A549 (cell line): ENCODE data around the gene MYADM. TPM values are rescaled to one million over a fixed set of nuclear protein-coding genes. Genes with fewer than 3 reads are reported as not detected.
A peak's percentile ranks its signal among the peaks of the same experiment; 100 is the strongest.

Source experiments
- ATAC-seq, 2 experiments: fragments of 200-7000 bp in 1 of 2; fragments of >200 bp in 1 of 2; cut with Nextera tagmentation in 1 of 2; cut with Tn5 transposase in 1 of 2; 3 replicates each; pipeline versions ENCODE4 v1.8.0 to v1.9.1; 2018 to 2020; ENCODE audit warnings: mild to moderate bottlenecking in 1 of 2, moderate library complexity in 1 of 2
- CTCF ChIA-PET: fragments of 300-600 bp; sonication (Branson Sonifier 250); formaldehyde crosslinking; extraction: SDS; loops from one replicate; lab custom pipeline; 2021; ENCODE audit warnings: antibody characterized with exemption, inconsistent platforms; lab: Yijun Ruan, JAX
- POLR2A ChIA-PET: fragments of 350-600 bp; formaldehyde crosslinking; extraction: SDS; loops from one replicate; lab custom pipeline; 2021; ENCODE audit warnings: antibody characterized with exemption, inconsistent platforms; lab: Yijun Ruan, JAX
- DNase-seq, 2 experiments: peaks; one replicate each; pipeline versions ENCODE4 v3.0.0 to v3.0.0-alpha.2; 2011 to 2016; ENCODE audit warnings: low read depth in 1 of 2, low spot score in 1 of 2
- FAIRE-seq: peaks from 2 replicates; lab custom pipeline; 2011; peaks lifted over from hg19 to GRCh38; lab: Jason Lieb, UNC
- H3K27ac ChIP-seq, 2 experiments: fragments of >200 bp; sonication (Bioruptor Twin); formaldehyde crosslinking; 3 replicates each; pipeline ENCODE4 v1.5.1; 2016 to 2017
- H3K4me1 ChIP-seq: fragments of >200 bp; sonication (Bioruptor Twin); formaldehyde crosslinking; 3 replicates; pipeline ENCODE4 v1.6.1; 2016
- H3K4me2 ChIP-seq: fragments of >200 bp; sonication (Bioruptor Twin); formaldehyde crosslinking; 3 replicates; pipeline ENCODE4 v1.6.1; 2016
- H3K4me3 ChIP-seq: fragments of >200 bp; sonication (Bioruptor Twin); formaldehyde crosslinking; 3 replicates; pipeline ENCODE4 v1.5.1; 2016
- H3K9me3 ChIP-seq: fragments of >200 bp; sonication (Bioruptor Twin); formaldehyde crosslinking; 3 replicates; pipeline ENCODE4 v1.6.1; 2016
- ATOH8 ChIP-seq: fragments of 250-450 bp; sonication (Bioruptor Pico); IDR thresholded peaks from 2 replicates; pipeline ENCODE4 v1.5.0; 2020; ENCODE audit warnings: low read depth, mild to moderate bottlenecking, moderate library complexity
- BHLHE40 ChIP-seq: IDR thresholded peaks from 2 replicates; pipeline ENCODE4 v1.6.1; 2012; ENCODE audit warnings: low read depth, low read length, inconsistent platforms
- CBX8 ChIP-seq: fragments of 200-600 bp; sonication (generic); IDR thresholded peaks from 2 replicates; pipeline ENCODE4 v1.6.1; 2016
- CEBPB ChIP-seq, 2 experiments: fragments of >200 bp in 1 of 2; sonication (Bioruptor Twin) in 1 of 2; formaldehyde crosslinking in 1 of 2; IDR thresholded peaks; 2 replicates each; pipeline ENCODE4 v1.6.1; 2012 to 2016
- EHF ChIP-seq: fragments of 250-450 bp; sonication (Bioruptor Pico); IDR thresholded peaks from 2 replicates; pipeline ENCODE4 v1.5.0; 2020; ENCODE audit warnings: mild to moderate bottlenecking
- EP300 ChIP-seq, 2 experiments: fragments of >200 bp; sonication (Bioruptor Twin); formaldehyde crosslinking; IDR thresholded peaks; 2 replicates in 1 of 2; 3 replicates in 1 of 2; pipeline ENCODE4 v1.6.1; 2016 to 2017
- ESRRA ChIP-seq: fragments of 150-350 bp; IDR thresholded peaks from 2 replicates; pipeline ENCODE4 v1.6.1; 2014; ENCODE audit warnings: mild to moderate bottlenecking, low read length, borderline replicate concordance
- FOSB ChIP-seq: fragments of 250-450 bp; sonication (Bioruptor Pico); IDR thresholded peaks from 2 replicates; pipeline ENCODE4 v1.5.0; 2020; ENCODE audit warnings: mild to moderate bottlenecking, moderate library complexity
- FOXS1 ChIP-seq: fragments of 250-450 bp; sonication (Bioruptor Pico); IDR thresholded peaks from 2 replicates; pipeline ENCODE4 v1.5.0; 2020; ENCODE audit warnings: mild to moderate bottlenecking, moderate library complexity
- HES2 ChIP-seq: fragments of >200 bp; sonication (Bioruptor Twin); formaldehyde crosslinking; IDR thresholded peaks from 2 replicates; pipeline ENCODE4 v1.6.1; 2016
- HOXA7 ChIP-seq: fragments of 250-450 bp; sonication (Bioruptor Pico); IDR thresholded peaks from 2 replicates; pipeline ENCODE4 v1.5.0; 2020; ENCODE audit warnings: mild to moderate bottlenecking, moderate library complexity
- HOXB5 ChIP-seq: fragments of 250-450 bp; sonication (Bioruptor Pico); IDR thresholded peaks from 2 replicates; pipeline ENCODE4 v1.5.0; 2020; ENCODE audit warnings: mild to moderate bottlenecking, moderate library complexity
- JUN ChIP-seq, 2 experiments: fragments of >200 bp; sonication (Bioruptor Twin); formaldehyde crosslinking; IDR thresholded peaks; 2 replicates in 1 of 2; 3 replicates in 1 of 2; pipeline ENCODE4 v1.6.1; 2016 to 2017
- KDM1A ChIP-seq: fragments of 200-600 bp; sonication (generic); IDR thresholded peaks from 2 replicates; pipeline ENCODE4 v1.6.1; 2016; ENCODE audit warnings: low read depth, mild to moderate bottlenecking
- KDM5A ChIP-seq: fragments of 200-600 bp; sonication (generic); IDR thresholded peaks from 2 replicates; pipeline ENCODE4 v1.6.1; 2016; ENCODE audit warnings: antibody characterized with exemption, mild to moderate bottlenecking
- MAZ ChIP-seq: fragments of 150-350 bp; IDR thresholded peaks from 2 replicates; pipeline ENCODE4 v1.6.1; 2014; ENCODE audit warnings: antibody characterized with exemption, low read depth, low read length, borderline replicate concordance
- MYC ChIP-seq: IDR thresholded peaks from 2 replicates; pipeline ENCODE4 v1.6.1; 2012; ENCODE audit warnings: mild to moderate bottlenecking, inconsistent platforms, low read length, improper control_type of control experiment, borderline replicate concordance
- NR3C1 ChIP-seq: fragments of >200 bp; sonication (Bioruptor Twin); formaldehyde crosslinking; IDR thresholded peaks from 3 replicates; pipeline ENCODE4 v1.6.1; 2017
- PBX3 ChIP-seq: IDR thresholded peaks from 2 replicates; pipeline ENCODE4 v1.6.1; 2012
- POLR2AphosphoS2 ChIP-seq: conservative IDR thresholded peaks from 2 replicates; pipeline ENCODE4 v1.6.1; 2012; ENCODE audit warnings: low read length, improper control_type of control experiment, inconsistent platforms
- RAD21 ChIP-seq, 2 experiments: fragments of >200 bp in 1 of 2; sonication (Bioruptor Twin) in 1 of 2; formaldehyde crosslinking in 1 of 2; IDR thresholded peaks in 1 of 2; conservative IDR thresholded peaks in 1 of 2; 2 replicates in 1 of 2; 3 replicates in 1 of 2; pipeline ENCODE4 v1.6.1; 2012 to 2018; ENCODE audit warnings: inconsistent platforms in 1 of 2
- RARB ChIP-seq: fragments of 250-450 bp; sonication (Bioruptor Pico); IDR thresholded peaks from 2 replicates; pipeline ENCODE4 v1.8.0; 2021; ENCODE audit warnings: mild to moderate bottlenecking, moderate library complexity
- REST ChIP-seq: fragments of 200-600 bp; sonication (generic); IDR thresholded peaks from 2 replicates; pipeline ENCODE4 v1.6.1; 2016; ENCODE audit warnings: antibody characterized with exemption, mild to moderate bottlenecking, moderate library complexity
- TFCP2L1 ChIP-seq: fragments of 250-450 bp; sonication (Bioruptor Pico); IDR thresholded peaks from 2 replicates; pipeline ENCODE4 v1.5.0; 2021; ENCODE audit warnings: mild to moderate bottlenecking
- TP53 ChIP-seq: fragments of 250-450 bp; sonication (Bioruptor Pico); IDR thresholded peaks from 2 replicates; pipeline ENCODE4 v1.5.0; 2021; ENCODE audit warnings: mild to moderate bottlenecking, moderate library complexity
- ZFP36 ChIP-seq: fragments of 450-650 bp; IDR thresholded peaks from 2 replicates; pipeline ENCODE4 v1.6.1; 2014; ENCODE audit warnings: borderline replicate concordance; ENCODE audit not compliant: partially characterized antibody
- ZNF302 ChIP-seq: fragments of 250-450 bp; sonication (Bioruptor Pico); IDR thresholded peaks from 2 replicates; pipeline ENCODE4 v1.9.0; 2021; ENCODE audit warnings: inconsistent platforms, mild to moderate bottlenecking, moderate library complexity
- ZSCAN20 ChIP-seq: fragments of 250-450 bp; sonication (Bioruptor Pico); IDR thresholded peaks from 2 replicates; pipeline ENCODE4 v1.8.0; 2022; ENCODE audit warnings: mild to moderate bottlenecking, moderate library complexity
- WGBS: methylation state at CpG from one replicate; pipeline ENCODE4 v1.1.6; 2017; ENCODE audit errors: missing lambda C conversion rate; 5-methylcytosine and 5-hydroxymethylcytosine counted together
- polyA plus RNA-seq, 4 experiments: library from polyadenylated mRNA; depleted of rRNA in 3 of 4; stranded (reverse); fragments of >200 nt; fragmentation: RNase III in 1 of 4; extraction: RNeasy Plus Mini Kit Qiagen cat#74134 plus additional on column Dnase treatment in 1 of 4; gene quantifications; 2 replicates in 3 of 4; 3 replicates in 1 of 4; pipeline ENCODE4 v1.2.3, GENCODE V29; 2011 to 2017

MYADM gene
- polyA plus RNA-seq, 2 of the 4 experiments (the other 2 are of a cell fraction): 37.7 to 90.7 TPM

- 88% methylated on average over 5 of the region's 5 CpGs for WGBS
- ATAC-seq: no peak
- Histone ChIP-seq H3K4me2 (peak overlapping the region; percentile 93), H3K9me3 (no peaks in the 10 kb centered on the region), H3K4me3 (peak overlapping the region; percentile 69; the same call in 1 of the 3 replicates), H3K4me1 (peaks cover 12% of the 10 kb centered on the region; the same call in 2 of the 3 replicates), H3K27ac (peak overlapping the region; percentile 94; a peak in 5 of 6 replicates)
- peak in 1 of 2 experiments; percentile 54 for DNase-seq
- POLR2A ChIA-PET: no interaction called here
- TF ChIP-seq PBX3 (no peak), ZNF302 (CRISPR knock-in tag) (no peak), EP300 (IDR thresholded peaks at IDR 0.05) (no peak), MAZ (no peak), FOXS1 (no peak), HOXA7 (peak; percentile 92), KDM1A (no peak), NR3C1 (no peak), ZSCAN20 (CRISPR knock-in tag) (no peak), TFCP2L1 (peak; percentile 94), MYC (no peak), HOXB5 (CRISPR knock-in tag) (no peak), FOSB (CRISPR knock-in tag) (peak; percentile 87), RARB (CRISPR knock-in tag) (peak; percentile 84), TP53 (CRISPR knock-in tag) (peak; percentile 26; the same call in 1 of the 2 replicates), BHLHE40 (no peak), CEBPB (IDR thresholded peaks at IDR 0.05) (no peak)
- CTCF ChIA-PET: interaction anchor here (1.2 to 2.4 kb wide), 6 partner anchors 12 to 161 kb away, joined by 3 to 12 read pairs (median 6); partner anchors contain the start of gene PRKCG
- FAIRE-seq: no peak
Observed at GRCh38 chr19:53870485-53870844, 2.8 kb downstream of the MYADM start.

GRCh38 chr19:53871454-53871853 lies 3.8 kb downstream of the MYADM start:
- Histone ChIP-seq H3K4me2 (no peak overlapping the region), H3K9me3 (no peaks in the 10 kb centered on the region), H3K27ac (no peak overlapping the region), H3K4me1 (peaks cover 10% of the 10 kb centered on the region; the same call in 2 of the 3 replicates), H3K4me3 (no peak overlapping the region)
- TF ChIP-seq POLR2AphosphoS2 (0 out of 2 replicates have a peak, but pooled peaks have one; percentile 55), HOXA7 (peak; percentile 71), CBX8 (no peak), HES2 (no peak), FOSB (CRISPR knock-in tag) (peak; percentile 80), ATOH8 (0 out of 2 replicates have a peak, but pooled peaks have one; percentile 51), EHF (CRISPR knock-in tag) (no peak), TFCP2L1 (peak; percentile 79; the same call in 1 of the 2 replicates), TP53 (CRISPR knock-in tag) (peak; percentile 72; the same call in 1 of the 2 replicates)
- WGBS: 85% methylated on average over 7 of the region's 7 CpGs
- ChIA-PET POLR2A (no interaction called here), CTCF (interaction anchor here (0.6 to 2.4 kb wide), 12 partner anchors 11 to 160 kb away, joined by 3 to 12 read pairs (median 4); partner anchors contain the start of gene PRKCG)
- ATAC-seq (no peak), DNase-seq (no peak), FAIRE-seq (no peak)

GRCh38 chr19:53872762-53873161 lies 5.1 kb downstream of the MYADM start:
- ChIA-PET CTCF (interaction anchor here (0.9 to 2.4 kb wide), 6 partner anchors 9 to 157 kb away, joined by 3 to 12 read pairs (median 4); partner anchors contain the start of gene PRKCG), POLR2A (no interaction called here)
- WGBS: 89% methylated on average over 6 of the region's 6 CpGs
- FAIRE-seq (no peak), DNase-seq (peak in 1 of 2 experiments; percentile 57), ATAC-seq (no peak; a peak in 1 of 6 replicates)
- Histone ChIP-seq H3K4me1 (peaks cover 10% of the 10 kb centered on the region; the same call in 2 of the 3 replicates), H3K27ac (no peak overlapping the region), H3K4me3 (no peak overlapping the region), H3K9me3 (no peaks in the 10 kb centered on the region), H3K4me2 (no peak overlapping the region)
- no peak for TF ChIP-seq ESRRA
- TF ChIP-seq ZFP36: no peak
- TF ChIP-seq HOXB5 (CRISPR knock-in tag): no peak
- peak; percentile 96 for TF ChIP-seq TFCP2L1
- peak; percentile 90 for TF ChIP-seq HOXA7
- TF ChIP-seq TP53 (CRISPR knock-in tag): peak; percentile 97
- peak; percentile 95 for TF ChIP-seq FOSB (CRISPR knock-in tag)
- TF ChIP-seq POLR2AphosphoS2: peak; percentile 80; the same call in 1 of the 2 replicates
- TF ChIP-seq KDM5A: no peak
- TF ChIP-seq RAD21 (conservative IDR thresholded peaks at IDR 0.05 in 1 of 2, IDR thresholded peaks at IDR 0.05 in 1 of 2): no peak
- TF ChIP-seq REST: peak; percentile 2; the same call in 1 of the 2 replicates
- TF ChIP-seq RARB (CRISPR knock-in tag): peak; percentile 68
- no peak for TF ChIP-seq JUN (IDR thresholded peaks at IDR 0.05)
